Embryonic facial prominence (tissue), 1 donor: ENCODE data around the gene MGST3.
A peak's percentile ranks its signal among the peaks of the same experiment; 100 is the strongest.
"Not testable (repeated sequence)": the region's sequence is repeated elsewhere in the genome, so short reads cannot be mapped to it uniquely, and the experiment has no call there.

Experiments used
- DNase-seq: peaks from one replicate; pipeline ENCODE4 v3.0.0-alpha.2; 2016; ENCODE audit errors: extremely low spot score

The MGST3 gene

GRCh38 chr1:165697881-165698760 lies 67.1 kb downstream of the MGST3 start, which contains the start of gene ALDH9A1:
ALDH9A1 (minus strand) TSS chr1:165698562; CDS start chr1:165698558, 4 bp downstream.
- peak; percentile 71 for DNase-seq

DNA sequence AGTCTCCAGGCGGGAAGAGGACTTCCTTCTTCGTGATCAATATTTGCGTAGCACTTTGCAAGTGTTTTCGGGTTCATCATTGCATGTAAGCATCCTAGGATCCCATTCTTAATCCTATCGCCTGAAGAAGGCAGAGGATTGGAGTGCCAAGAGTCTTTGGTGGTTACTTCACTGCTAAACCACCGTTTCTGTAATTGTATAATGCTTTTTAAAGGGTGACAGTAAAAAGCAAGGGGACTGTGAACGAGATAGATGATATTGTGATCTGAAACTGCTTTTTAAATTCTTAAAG lies 67.7 kb downstream of the MGST3 start:
- no peak for DNase-seq

DNA sequence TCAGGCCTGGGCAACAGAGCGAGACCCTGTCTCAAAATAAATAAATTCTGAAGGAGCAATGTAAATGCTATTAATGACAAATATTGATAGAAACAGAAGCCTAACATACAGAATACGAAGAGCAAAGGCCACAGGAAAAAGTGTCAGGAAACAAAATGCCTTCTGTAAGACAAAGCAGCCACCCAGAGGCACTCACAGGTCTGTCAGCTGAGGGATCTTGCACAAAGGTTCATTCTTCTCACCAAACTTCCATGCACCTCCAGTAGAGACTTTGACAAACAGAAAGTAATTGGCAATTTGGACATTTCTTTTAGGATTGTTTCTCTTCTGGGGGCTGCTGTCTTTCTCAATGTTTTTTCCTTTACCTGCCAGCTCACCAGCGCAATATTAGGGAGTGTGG lies 68.5 kb downstream of the MGST3 start:
- DNase-seq = no peak

GRCh38 chr1:165701922-165702321 lies 70.9 kb downstream of the MGST3 start:
- not testable (repeated sequence) for DNase-seq

- no peak for DNase-seq
These were observed 72.6 kb downstream of the MGST3 start for GRCh38 chr1:165703648-165704047.
